ENCODE results near the gene LHFPL3.
"Not testable (repeated sequence)": the region's sequence is repeated elsewhere in the genome, so short reads cannot be mapped to it uniquely, and the experiment has no call there.

LHFPL3 gene

GRCh38 chr7:104934665-104935064, 606.3 kb downstream of the LHFPL3 start:
- 90% methylated on average over 4 of the region's 7 CpGs for WGBS (ENCODE audit: insufficient coverage)
- DNase-seq, result no peak
- ChIA-PET POLR2A (no interaction called here), CTCF (interaction anchor here (1.2 to 1.7 kb wide), 3 partner anchors 9 to 47 kb away, joined by 3 to 4 read pairs (median 3); no protein-coding TSS in a partner anchor)
- no peaks in the 10 kb centered on the region for H3K4me1 ChIP-seq (ENCODE audit: control extremely low read depth in 1 of 4, control insufficient read depth in 4 of 4, insufficient read depth in 4 of 4, low read length in 3 of 4)
- H3K9me3 ChIP-seq (ENCODE audit: control extremely low read depth in 1 of 5, control insufficient read depth in 4 of 5, insufficient read depth in 2 of 5, low read depth in 1 of 5, low read length in 4 of 5), result no peaks in the 10 kb centered on the region
- no peak overlapping the region for H3K4me3 ChIP-seq (ENCODE audit: control insufficient read depth in 1 of 7, extremely low read depth in 1 of 7, insufficient read depth in 4 of 7, low read depth in 2 of 7, low read length in 6 of 7)
- H3K27me3 ChIP-seq (replicated peaks in 2 of 5; ENCODE audit: control insufficient read depth in 4 of 5, insufficient read depth in 5 of 5, low read length in 4 of 5), result no peaks in the 10 kb centered on the region
- H3K36me3 ChIP-seq (ENCODE audit: control insufficient read depth in 4 of 4, insufficient read depth in 4 of 4, low read length in 3 of 4), result no peaks in the 10 kb centered on the region
- no peak overlapping the region for H3K27ac ChIP-seq (ENCODE audit: insufficient read depth in 1 of 2, low read depth in 1 of 2, low read length in 2 of 2, poor library complexity in 1 of 2, severe bottlenecking in 2 of 2)

DNA sequence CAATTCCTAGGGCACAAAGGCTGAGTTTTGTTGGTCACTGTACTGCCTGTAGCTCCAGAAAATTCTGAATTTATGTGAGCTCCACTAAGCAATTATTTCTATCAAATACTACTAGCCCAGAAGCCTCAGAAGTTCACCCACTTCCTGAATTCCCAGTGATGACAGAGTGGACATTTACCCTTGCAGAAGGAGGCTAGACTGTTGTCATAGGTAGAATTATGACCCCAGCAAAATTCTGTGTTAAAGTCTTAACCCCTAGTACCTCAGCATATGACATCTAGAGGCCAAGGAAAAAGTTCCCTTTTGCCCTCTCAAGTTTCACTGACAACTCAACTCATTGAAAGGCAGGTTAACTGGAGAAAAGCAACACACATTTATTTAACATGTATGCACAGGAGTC, 606.9 kb downstream of the LHFPL3 start:
- no peak overlapping the region for H3K4me3 ChIP-seq (ENCODE audit: control insufficient read depth in 1 of 7, extremely low read depth in 1 of 7, insufficient read depth in 4 of 7, low read depth in 2 of 7, low read length in 6 of 7)
- peaks cover 0 to under 1% (median 0%) of the 10 kb centered on the region in 5 experiments for H3K9me3 ChIP-seq (ENCODE audit: control extremely low read depth in 1 of 5, control insufficient read depth in 4 of 5, insufficient read depth in 2 of 5, low read depth in 1 of 5, low read length in 4 of 5)
- H3K27ac ChIP-seq (ENCODE audit: insufficient read depth in 1 of 2, low read depth in 1 of 2, low read length in 2 of 2, poor library complexity in 1 of 2, severe bottlenecking in 2 of 2), result no peak overlapping the region
- no peaks in the 10 kb centered on the region for H3K36me3 ChIP-seq (ENCODE audit: control insufficient read depth in 4 of 4, insufficient read depth in 4 of 4, low read length in 3 of 4)
- no peak for DNase-seq
- peaks cover 0 to under 1% (median 0%) of the 10 kb centered on the region in 4 experiments for H3K4me1 ChIP-seq (ENCODE audit: control extremely low read depth in 1 of 4, control insufficient read depth in 4 of 4, insufficient read depth in 4 of 4, low read length in 3 of 4)
- ChIA-PET POLR2A (no interaction called here), CTCF (interaction anchor here (0.7 to 1.7 kb wide), 3 partner anchors 10 to 11 kb away, joined by 3 to 4 read pairs (median 3); no protein-coding TSS in a partner anchor)
- H3K27me3 ChIP-seq (replicated peaks in 2 of 5; ENCODE audit: control insufficient read depth in 4 of 5, insufficient read depth in 5 of 5, low read length in 4 of 5), result no peaks in the 10 kb centered on the region

GRCh38 chr7:104936546-104936945, 608.1 kb downstream of the LHFPL3 start:
- Histone ChIP-seq H3K27me3 (replicated peaks in 2 of 5; ENCODE audit: control insufficient read depth in 4 of 5, insufficient read depth in 5 of 5, low read length in 4 of 5) (no peaks in the 10 kb centered on the region), H3K4me3 (ENCODE audit: control insufficient read depth in 1 of 7, extremely low read depth in 1 of 7, insufficient read depth in 4 of 7, low read depth in 2 of 7, low read length in 6 of 7) (no peak overlapping the region), H3K36me3 (ENCODE audit: control insufficient read depth in 4 of 4, insufficient read depth in 4 of 4, low read length in 3 of 4) (no peaks in the 10 kb centered on the region), H3K9me3 (ENCODE audit: control extremely low read depth in 1 of 5, control insufficient read depth in 4 of 5, insufficient read depth in 2 of 5, low read depth in 1 of 5, low read length in 4 of 5) (peaks cover 0 to 3% (median 0%) of the 10 kb centered on the region in 5 experiments), H3K4me1 (ENCODE audit: control extremely low read depth in 1 of 4, control insufficient read depth in 4 of 4, insufficient read depth in 4 of 4, low read length in 3 of 4) (peaks cover 0 to 10% (median 7%) of the 10 kb centered on the region in 4 experiments), H3K27ac (ENCODE audit: insufficient read depth in 1 of 2, low read depth in 1 of 2, low read length in 2 of 2, poor library complexity in 1 of 2, severe bottlenecking in 2 of 2) (no peak overlapping the region)
- ChIA-PET CTCF (interaction anchor here (0.8 to 1.6 kb wide), 2 partner anchors 17 to 19 kb away, joined by 3 to 4 read pairs; no protein-coding TSS in a partner anchor), POLR2A (no interaction called here)
- 92% methylated on average over 8 of the region's 8 CpGs for WGBS (ENCODE audit: insufficient coverage)
- DNase-seq, result peak in 2 of 3 donors; percentile 22 to 29

DNA sequence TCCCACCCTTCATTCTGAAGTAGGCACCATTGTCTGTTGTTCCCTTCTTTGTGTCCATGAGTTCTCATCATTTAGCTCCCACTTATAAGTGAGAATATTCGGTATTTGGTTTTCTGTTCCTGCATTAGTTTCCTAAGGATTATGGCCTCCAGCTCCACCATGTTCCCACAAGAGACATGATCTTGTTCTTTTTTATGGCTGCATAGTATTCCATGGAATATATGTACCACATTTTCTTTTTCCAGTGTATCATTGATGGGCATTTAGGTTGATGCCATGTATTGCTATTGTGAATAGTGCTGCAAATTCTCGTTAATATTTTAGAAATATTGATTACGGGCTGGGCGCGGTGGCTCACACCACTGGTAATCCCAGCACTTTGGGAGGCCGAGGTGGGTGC, 609.1 kb downstream of the LHFPL3 start:
- POLR2A ChIA-PET; H3K4me3 ChIP-seq (ENCODE audit: control insufficient read depth in 1 of 7, extremely low read depth in 1 of 7, insufficient read depth in 4 of 7, low read depth in 2 of 7, low read length in 6 of 7); H3K27ac ChIP-seq (ENCODE audit: insufficient read depth in 1 of 2, low read depth in 1 of 2, low read length in 2 of 2, poor library complexity in 1 of 2, severe bottlenecking in 2 of 2); H3K27me3 ChIP-seq (replicated peaks in 2 of 5; ENCODE audit: control insufficient read depth in 4 of 5, insufficient read depth in 5 of 5, low read length in 4 of 5); DNase-seq; H3K36me3 ChIP-seq (ENCODE audit: control insufficient read depth in 4 of 4, insufficient read depth in 4 of 4, low read length in 3 of 4); H3K9me3 ChIP-seq (ENCODE audit: control extremely low read depth in 1 of 5, control insufficient read depth in 4 of 5, insufficient read depth in 2 of 5, low read depth in 1 of 5, low read length in 4 of 5): not testable (repeated sequence)
- 100% methylated on average over 4 of the region's 6 CpGs for WGBS (ENCODE audit: insufficient coverage)
- H3K4me1 ChIP-seq (ENCODE audit: control extremely low read depth in 1 of 4, control insufficient read depth in 4 of 4, insufficient read depth in 4 of 4, low read length in 3 of 4), result peaks cover 6 to 18% (median 15%) of the 10 kb centered on the region in 4 experiments
- CTCF ChIA-PET, result interaction anchor here (0.9 to 1.6 kb wide), 2 partner anchors 11 to 18 kb away, joined by 3 read pairs; no protein-coding TSS in a partner anchor

DNA sequence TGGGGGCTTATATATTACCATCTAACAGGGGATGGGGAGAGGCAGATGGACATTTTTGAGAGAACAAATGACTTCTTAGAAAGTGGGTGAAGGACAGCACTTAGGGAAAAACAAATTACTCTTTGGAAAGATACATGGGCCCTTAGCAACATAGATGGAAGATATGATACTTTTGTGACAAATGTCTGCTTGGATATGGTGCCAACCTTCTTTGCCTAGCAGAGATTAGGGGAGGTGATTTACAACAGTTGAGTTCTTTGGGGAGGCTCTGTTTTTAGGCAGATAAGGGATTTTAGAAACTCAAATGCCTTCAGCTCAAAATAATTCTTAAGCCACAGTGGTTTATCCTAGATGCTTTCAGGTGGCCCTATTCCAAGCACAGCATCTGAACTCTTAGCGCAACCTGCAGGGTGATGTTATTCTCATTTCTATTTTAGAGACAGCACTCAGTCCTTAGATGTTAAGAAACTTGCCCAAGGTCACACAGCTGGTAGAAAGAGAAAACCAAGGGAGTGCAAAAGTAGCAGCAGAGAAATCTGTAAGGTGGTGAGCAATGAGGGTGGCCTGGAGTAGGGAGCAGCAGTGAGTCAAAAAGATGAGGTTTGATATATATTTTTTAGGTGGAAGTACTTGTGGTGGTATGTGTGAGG, 610.5 kb downstream of the LHFPL3 start:
- no peak overlapping the region for H3K4me3 ChIP-seq (ENCODE audit: control insufficient read depth in 1 of 7, extremely low read depth in 1 of 7, insufficient read depth in 4 of 7, low read depth in 2 of 7, low read length in 6 of 7)
- POLR2A ChIA-PET, result no interaction called here
- no peaks in the 10 kb centered on the region for H3K36me3 ChIP-seq (ENCODE audit: control insufficient read depth in 4 of 4, insufficient read depth in 4 of 4, low read length in 3 of 4)
- H3K27me3 ChIP-seq (replicated peaks in 2 of 5; ENCODE audit: control insufficient read depth in 4 of 5, insufficient read depth in 5 of 5, low read length in 4 of 5), result no peaks in the 10 kb centered on the region
- H3K9me3 ChIP-seq (ENCODE audit: control extremely low read depth in 1 of 5, control insufficient read depth in 4 of 5, insufficient read depth in 2 of 5, low read depth in 1 of 5, low read length in 4 of 5), result peaks cover 0 to 3% (median 0%) of the 10 kb centered on the region in 5 experiments
- CTCF ChIA-PET, result interaction anchor here (1.2 to 1.3 kb wide), 3 partner anchors 8 to 42 kb away, joined by 3 to 4 read pairs (median 3); no protein-coding TSS in a partner anchor
- no CpG with 5 or more reads among the region's 1 CpG for WGBS (ENCODE audit: insufficient coverage)
- H3K27ac ChIP-seq (ENCODE audit: insufficient read depth in 1 of 2, low read depth in 1 of 2, low read length in 2 of 2, poor library complexity in 1 of 2, severe bottlenecking in 2 of 2), result no peak overlapping the region
- peaks cover 17 to 32% (median 28%) of the 10 kb centered on the region in 4 experiments for H3K4me1 ChIP-seq (ENCODE audit: control extremely low read depth in 1 of 4, control insufficient read depth in 4 of 4, insufficient read depth in 4 of 4, low read length in 3 of 4)
- peak in 1 of 3 donors; percentile 31 for DNase-seq

DNA sequence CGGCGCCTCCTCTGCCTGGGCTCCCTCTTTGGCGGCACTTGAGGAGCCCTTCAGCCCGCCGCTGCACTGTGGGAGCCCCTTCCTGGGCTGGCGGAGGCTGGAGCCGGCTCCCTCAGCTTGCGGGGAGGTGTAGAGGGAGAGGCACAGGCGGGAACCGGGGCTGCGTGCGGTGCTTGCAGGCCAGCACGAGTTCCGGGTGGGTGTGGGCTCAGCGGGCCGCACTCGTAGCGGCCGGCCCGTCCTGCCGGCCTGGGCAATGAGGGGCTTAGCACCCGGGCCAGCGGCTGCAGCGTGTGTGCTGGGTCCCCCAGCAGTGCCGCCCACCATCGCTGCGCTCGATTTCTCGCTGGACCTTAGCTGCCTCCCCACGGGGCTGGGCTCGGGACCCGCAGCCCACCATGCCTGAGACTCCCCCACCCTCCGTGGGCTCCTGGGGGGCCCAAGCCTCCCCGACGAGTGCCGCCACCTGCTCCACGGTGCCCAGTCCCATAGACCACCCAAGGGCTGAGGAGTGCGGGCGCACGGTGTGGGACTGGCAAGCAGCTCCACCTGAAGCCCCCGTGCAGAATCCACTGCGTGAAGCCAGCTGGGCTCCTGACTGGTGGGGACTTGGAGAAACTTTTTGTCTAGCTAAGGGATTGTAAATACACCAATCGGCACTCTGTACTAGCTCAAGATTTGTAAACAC, 611.8 kb downstream of the LHFPL3 start:
- Histone ChIP-seq H3K27ac (ENCODE audit: insufficient read depth in 1 of 2, low read depth in 1 of 2, low read length in 2 of 2, poor library complexity in 1 of 2, severe bottlenecking in 2 of 2) (no peak overlapping the region), H3K4me1 (ENCODE audit: control extremely low read depth in 1 of 4, control insufficient read depth in 4 of 4, insufficient read depth in 4 of 4, low read length in 3 of 4) (peaks cover 24 to 45% (median 41%) of the 10 kb centered on the region in 4 experiments), H3K9me3 (ENCODE audit: control extremely low read depth in 1 of 5, control insufficient read depth in 4 of 5, insufficient read depth in 2 of 5, low read depth in 1 of 5, low read length in 4 of 5) (peaks cover 0 to 3% (median 0%) of the 10 kb centered on the region in 5 experiments), H3K27me3 (replicated peaks in 2 of 5; ENCODE audit: control insufficient read depth in 4 of 5, insufficient read depth in 5 of 5, low read length in 4 of 5) (no peaks in the 10 kb centered on the region), H3K4me3 (ENCODE audit: control insufficient read depth in 1 of 7, extremely low read depth in 1 of 7, insufficient read depth in 4 of 7, low read depth in 2 of 7, low read length in 6 of 7) (peak overlapping the region in 3 of 7 experiments; percentile 5 to 60 (median 15)), H3K36me3 (ENCODE audit: control insufficient read depth in 4 of 4, insufficient read depth in 4 of 4, low read length in 3 of 4) (no peaks in the 10 kb centered on the region)
- ChIA-PET POLR2A (interaction anchor here (1.3 to 1.8 kb wide), 3 partner anchors 16 to 73 kb away, joined by 5 to 8 read pairs (median 6); no protein-coding TSS in a partner anchor), CTCF (interaction anchor here (0.7 to 1.4 kb wide), 12 partner anchors 8 to 57 kb away, joined by 3 to 6 read pairs (median 4); no protein-coding TSS in a partner anchor)
- 97% methylated on average over 29 of the region's 43 CpGs for WGBS (ENCODE audit: insufficient coverage)
- DNase-seq, result no peak

Measured in common myeloid progenitor, CD34-positive (primary cell).